A673 (cell line): Measurements from ENCODE around the gene ICAM4. TPM values are rescaled to one million over a fixed set of nuclear protein-coding genes. Genes with fewer than 3 reads are reported as not detected.
A peak's percentile ranks its signal among the peaks of the same experiment; 100 is the strongest.
"Not testable (repeated sequence)": the region's sequence is repeated elsewhere in the genome, so short reads cannot be mapped to it uniquely, and the experiment has no call there.

Source experiments
- BruUV-seq: library from RNA; stranded (reverse); fragments of 400-500 nt; replicated peaks from 2 replicates; lab custom pipeline; 2021; lab: Mats Ljungman, UMichigan
- CTCF ChIA-PET: fragments of 300-600 bp; sonication (Branson Sonifier 250); formaldehyde crosslinking; loops from one replicate; lab custom pipeline; 2022; ENCODE audit warnings: antibody characterized with exemption; lab: Charles Lee
- POLR2A ChIA-PET: fragments of 300-600 bp; sonication (Branson Sonifier 250); formaldehyde crosslinking; loops from one replicate; lab custom pipeline; 2022; ENCODE audit warnings: antibody characterized with exemption; ENCODE audit not compliant: low non-redundant PET; lab: Charles Lee
- DNase-seq: peaks from one replicate; pipeline ENCODE4 v3.0.0-alpha.2; 2015; ENCODE audit warnings: low spot score
- H3K27ac ChIP-seq: fragments of 200-600 bp; sonication (generic); 2 replicates; pipeline ENCODE4 v1.5.1; 2016; ENCODE audit warnings: mixed run types, low read depth, mild to moderate bottlenecking, mixed read lengths, antibody characterized with exemption, low read length; ENCODE audit not compliant: poor library complexity, severe bottlenecking
- H3K27me3 ChIP-seq: fragments of 200-600 bp; sonication (generic); replicated peaks from 2 replicates; pipeline ENCODE4 v1.6.1; 2017; ENCODE audit warnings: mixed run types, low read depth, mild to moderate bottlenecking, mixed read lengths, antibody characterized with exemption, low read length; ENCODE audit not compliant: insufficient read depth, poor library complexity
- H3K36me3 ChIP-seq: fragments of 200-600 bp; sonication (generic); 2 replicates; pipeline ENCODE4 v1.6.1; 2016; ENCODE audit warnings: mixed run types, mild to moderate bottlenecking, mixed read lengths, antibody characterized with exemption, low read length; ENCODE audit not compliant: insufficient read depth, poor library complexity, severe bottlenecking
- H3K4me1 ChIP-seq: fragments of 200-600 bp; sonication (generic); 2 replicates; pipeline ENCODE4 v1.6.1; 2017; ENCODE audit warnings: mixed run types, mild to moderate bottlenecking, mixed read lengths, antibody characterized with exemption, low read length; ENCODE audit not compliant: insufficient read depth, poor library complexity, severe bottlenecking
- H3K4me3 ChIP-seq: fragments of 200-600 bp; sonication (generic); 2 replicates; pipeline ENCODE4 v1.5.1; 2016; ENCODE audit warnings: low read depth, mixed run types, mild to moderate bottlenecking, mixed read lengths, low read length; ENCODE audit not compliant: poor library complexity, severe bottlenecking
- H3K9me3 ChIP-seq: fragments of 200-600 bp; sonication (generic); 2 replicates; pipeline ENCODE4 v1.6.1; 2016; ENCODE audit warnings: mixed run types, low read depth, mild to moderate bottlenecking, mixed read lengths, antibody characterized with exemption, low read length; ENCODE audit not compliant: poor library complexity, severe bottlenecking
- CTCF ChIP-seq: fragments of 300-800, 200-600 bp; sonication (generic); conservative IDR thresholded peaks from 2 replicates; pipeline ENCODE4 v1.5.1; 2017; ENCODE audit warnings: low read depth, mild to moderate bottlenecking, antibody characterized with exemption, low read length, moderate library complexity, mixed read lengths
- EZH2 ChIP-seq: fragments of 200-600 bp; sonication (generic); IDR thresholded peaks from 2 replicates; pipeline ENCODE4 v1.6.1; 2017; ENCODE audit warnings: borderline replicate concordance, low read depth, mild to moderate bottlenecking, mixed read lengths, antibody characterized with exemption, low read length; ENCODE audit not compliant: poor library complexity, severe bottlenecking
- intact Hi-C: fragments of 100-400 bp; cut with micrococcal nuclease; formaldehyde crosslinking; loops from one replicate; pipeline ENCODE4 v1.10.0; 2022; ENCODE audit not compliant: unreplicated experiment
- total RNA-seq: library from RNA; stranded (reverse); gene quantifications from 2 replicates; pipeline ENCODE4 v1.2.3, GENCODE V29; 2021

ICAM4 gene
- total RNA-seq, 1 experiment from 2014 or later: 0.58 TPM

GRCh38 chr19:10334588-10335351, 48.0 kb downstream of the ICAM4 start:
- Histone ChIP-seq H3K4me1 (peaks cover 28% of the 10 kb centered on the region), H3K4me3 (peak overlapping the region; percentile 85), H3K9me3 (no peaks in the 10 kb centered on the region), H3K27me3 (no peaks in the 10 kb centered on the region), H3K27ac (peak overlapping the region; percentile 99), H3K36me3 (peaks cover 15% of the 10 kb centered on the region)
- POLR2A ChIA-PET: interaction anchor here (0.7 kb wide), 1 partner anchor 38 kb away, joined by 4 read pairs; no protein-coding TSS in a partner anchor
- peak; percentile 89 for DNase-seq
- CTCF ChIA-PET: interaction anchor here (0.9 to 1.3 kb wide), 3 partner anchors 54 to 76 kb away, joined by 3 to 4 read pairs (median 3); no protein-coding TSS in a partner anchor
- intact Hi-C loops: loop anchor here (5.0 kb wide), 1 partner anchor 48 kb away; the partner anchor contains the start of gene TYK2
- peak; percentile 35 for TF ChIP-seq CTCF
- no peak for TF ChIP-seq EZH2
- BruUV-seq: no TSS peak

- no peak for TF ChIP-seq EZH2
- TF ChIP-seq CTCF: no peak
- POLR2A ChIA-PET: no interaction called here
- Histone ChIP-seq H3K27ac (peak overlapping the region; percentile 99), H3K4me3 (peak overlapping the region; percentile 85), H3K9me3 (no peaks in the 10 kb centered on the region), H3K36me3 (peaks cover 8% of the 10 kb centered on the region), H3K27me3 (no peaks in the 10 kb centered on the region), H3K4me1 (peaks cover 28% of the 10 kb centered on the region)
- intact Hi-C loops: loop anchor here (5.0 kb wide), 1 partner anchor 47 kb away; the partner anchor contains the start of gene TYK2
- no TSS peak for BruUV-seq
- DNase-seq: no peak
- CTCF ChIA-PET: interaction anchor here (1.3 kb wide), 1 partner anchor 66 kb away, joined by 3 read pairs; no protein-coding TSS in a partner anchor
Observed at GRCh38 chr19:10335352-10335985, 48.7 kb downstream of the ICAM4 start.

GRCh38 chr19:10336725-10337124, 50.0 kb downstream of the ICAM4 start:
- H3K9me3 ChIP-seq, H3K27me3 ChIP-seq, DNase-seq, H3K4me3 ChIP-seq, H3K27ac ChIP-seq, BruUV-seq, H3K36me3 ChIP-seq, CTCF ChIA-PET: not testable (repeated sequence)
- peaks cover 27% of the 10 kb centered on the region for H3K4me1 ChIP-seq
- POLR2A ChIA-PET: interaction anchor here (0.7 kb wide), 1 partner anchor 18 kb away, joined by 7 read pairs; no protein-coding TSS in a partner anchor
- intact Hi-C loops: loop anchor here (5.0 kb wide), 1 partner anchor 46 kb away; the partner anchor contains the start of gene TYK2

Other genes starting within 250 kb of the ICAM4 start
- 15.2 and 17.3 TPM in 2 replicates for gene SHFL, start 200.6 kb upstream of the ICAM4 start, total RNA-seq
- not detected in 2 replicates for gene ANGPTL6, start 184.3 kb upstream of the ICAM4 start, total RNA-seq
- gene PPAN, start 180.6 kb upstream of the ICAM4 start, total RNA-seq: 116 and 132 TPM in 2 replicates
- 32.2 and 39.4 TPM in 2 replicates for gene P2RY11, start 175.3 kb upstream of the ICAM4 start, total RNA-seq
- gene EIF3G, start 167.1 kb upstream of the ICAM4 start, total RNA-seq: 260 and 266 TPM in 2 replicates
- 371 and 383 TPM in 2 replicates for gene DNMT1, start 92.0 kb upstream of the ICAM4 start, total RNA-seq
- gene S1PR2, start 55.6 kb upstream of the ICAM4 start, total RNA-seq: 8.4 and 10.0 TPM in 2 replicates
- 107 and 112 TPM in 2 replicates for gene MRPL4, start 34.7 kb upstream of the ICAM4 start, total RNA-seq
- gene ICAM1, start 15.8 kb upstream of the ICAM4 start, total RNA-seq: 1.7 and 2.2 TPM in 2 replicates
- gene ICAM5, start 3.0 kb downstream of the ICAM4 start, total RNA-seq: 4.6 and 6.9 TPM in 2 replicates
- gene ZGLP1, start 22.9 kb downstream of the ICAM4 start, total RNA-seq: 7.2 TPM in 2 replicates
- 26.7 and 29.9 TPM in 2 replicates for gene FDX2, start 29.1 kb downstream of the ICAM4 start, total RNA-seq
- gene RAVER1, start 46.6 kb downstream of the ICAM4 start, total RNA-seq: 84.6 and 87.7 TPM in 2 replicates
- 2.6 and 3.2 TPM in 2 replicates for gene ICAM3, start 52.7 kb downstream of the ICAM4 start, total RNA-seq
- 118 and 121 TPM in 2 replicates for gene TYK2, start 93.6 kb downstream of the ICAM4 start, total RNA-seq
- 272 and 288 TPM in 2 replicates for gene CDC37, start 116.6 kb downstream of the ICAM4 start, total RNA-seq
- gene PDE4A, start 133.6 kb downstream of the ICAM4 start, total RNA-seq: 32.5 and 40.1 TPM in 2 replicates
- 112 TPM in 2 replicates for gene KEAP1, start 216.4 kb downstream of the ICAM4 start, total RNA-seq
- gene S1PR5, start 230.5 kb downstream of the ICAM4 start, total RNA-seq: 0.41 and 1.1 TPM in 2 replicates